GM23338 (cell line): Measurements from ENCODE around the gene CARMIL1. TPM values are rescaled to one million over a fixed set of nuclear protein-coding genes. Genes with fewer than 3 reads are reported as not detected.

Source experiments
- ATAC-seq: fragments of 200-7000 bp; cut with Tn5 transposase; 3 replicates; pipeline ENCODE4 v1.9.1; 2020
- DNase-seq: peaks from one replicate; pipeline ENCODE4 v3.0.0-alpha.2; 2015; ENCODE audit warnings: low spot score
- H2AFZ ChIP-seq: fragments of 200-600 bp; sonication (generic); 2 replicates; pipeline ENCODE4 v1.8.0; 2016; ENCODE audit warnings: antibody characterized with exemption, mild to moderate bottlenecking, moderate library complexity
- H3F3A ChIP-seq: fragments of 200-600 bp; sonication (generic); replicated peaks from 2 replicates; pipeline ENCODE4 v1.8.0; 2017; ENCODE audit warnings: antibody characterized with exemption, mixed run types, low read depth
- H3K27ac ChIP-seq: fragments of 200-600 bp; sonication (generic); 2 replicates; pipeline ENCODE4 v1.6.1; 2016; ENCODE audit warnings: low read depth
- H3K27me3 ChIP-seq: fragments of 200-600 bp; sonication (generic); 2 replicates; pipeline ENCODE4 v1.8.0; 2016; ENCODE audit warnings: mild to moderate bottlenecking, mixed run types, moderate library complexity; ENCODE audit not compliant: insufficient read depth
- H3K36me3 ChIP-seq: fragments of 200-600 bp; sonication (generic); 2 replicates; pipeline ENCODE4 v1.8.0; 2016; ENCODE audit warnings: mild to moderate bottlenecking; ENCODE audit not compliant: insufficient read depth
- H3K4me1 ChIP-seq: fragments of 200-600 bp; sonication (generic); 2 replicates; pipeline ENCODE4 v1.8.0; 2016; ENCODE audit warnings: mild to moderate bottlenecking, moderate library complexity; ENCODE audit not compliant: insufficient read depth
- H3K4me2 ChIP-seq: fragments of 200-600 bp; sonication (generic); 2 replicates; pipeline ENCODE4 v1.7.1; 2017; ENCODE audit warnings: mixed run types
- H3K4me3 ChIP-seq: fragments of 200-600 bp; sonication (generic); 2 replicates; pipeline ENCODE4 v1.6.1; 2016; ENCODE audit warnings: mixed run types
- H3K79me2 ChIP-seq: fragments of 200-600 bp; sonication (generic); replicated peaks from 2 replicates; pipeline ENCODE4 v1.8.0; 2017; ENCODE audit warnings: mild to moderate bottlenecking; ENCODE audit not compliant: insufficient read depth
- H3K9me2 ChIP-seq: fragments of 200-600 bp; sonication (generic); 2 replicates; pipeline ENCODE4 v1.8.0; 2017; ENCODE audit not compliant: insufficient read depth
- H4K20me1 ChIP-seq: fragments of 200-600 bp; sonication (generic); replicated peaks from 2 replicates; pipeline ENCODE4 v1.8.0; 2017; ENCODE audit warnings: mild to moderate bottlenecking; ENCODE audit not compliant: insufficient read depth
- H3K27ac Mint-ChIP-seq: 2 replicates; pipeline ENCODE4 v1.8.0; 2020; ENCODE audit warnings: inconsistent platforms, mild to moderate bottlenecking, moderate library complexity, mixed read lengths
- H3K27me3 Mint-ChIP-seq: 3 replicates; pipeline ENCODE4 v1.8.0; 2022; ENCODE audit warnings: low read depth, mild to moderate bottlenecking, moderate library complexity, mixed read lengths, inconsistent platforms; ENCODE audit not compliant: insufficient read depth, poor library complexity
- H3K36me3 Mint-ChIP-seq: 3 replicates; pipeline ENCODE4 v1.8.0; 2021; ENCODE audit warnings: low read depth, mild to moderate bottlenecking, inconsistent platforms, moderate library complexity, mixed read lengths
- H3K4me1 Mint-ChIP-seq: 3 replicates; pipeline ENCODE4 v1.8.0; 2020; ENCODE audit warnings: mild to moderate bottlenecking, inconsistent platforms, mixed read lengths
- H3K4me3 Mint-ChIP-seq: 3 replicates; pipeline ENCODE4 v1.8.0; 2021; ENCODE audit warnings: moderate library complexity, mild to moderate bottlenecking, inconsistent platforms, mixed read lengths
- H3K9me3 Mint-ChIP-seq: 3 replicates; pipeline ENCODE4 v1.8.0; 2020; ENCODE audit warnings: moderate library complexity, mild to moderate bottlenecking, inconsistent platforms, mixed read lengths
- CREB1 ChIP-seq: fragments of 250-450 bp; sonication (Bioruptor Pico); IDR thresholded peaks from 2 replicates; pipeline ENCODE4 v1.5.0; 2020; ENCODE audit warnings: low read depth, mild to moderate bottlenecking, moderate library complexity
- CTCF ChIP-seq, 2 experiments: fragments of 200-600 bp in 1 of 2; sonication (generic) in 1 of 2; conservative IDR thresholded peaks; 2 replicates each; pipeline versions ENCODE4 v1.5.1 to v1.6.1; 2016 to 2017; ENCODE audit warnings: antibody characterized with exemption in 2 of 2, low read depth in 2 of 2, mild to moderate bottlenecking in 2 of 2, moderate library complexity in 1 of 2
- ETS1 ChIP-seq: IDR thresholded peaks from 2 replicates; pipeline ENCODE4 v1.6.1; 2016; ENCODE audit warnings: antibody characterized with exemption
- EZH2 ChIP-seq: fragments of 200-600 bp; sonication (generic); IDR thresholded peaks from one replicate; pipeline ENCODE4 v1.8.0; 2017; ENCODE audit warnings: antibody characterized with exemption, mild to moderate bottlenecking, low read depth; ENCODE audit not compliant: unreplicated experiment
- EZH2phosphoT487 ChIP-seq: fragments of 200-600 bp; sonication (generic); IDR thresholded peaks from one replicate; pipeline ENCODE4 v1.8.1; 2018; ENCODE audit warnings: antibody characterized with exemption; ENCODE audit not compliant: unreplicated experiment
- JUNB ChIP-seq: IDR thresholded peaks from one replicate; pipeline ENCODE4 v1.6.1; 2016; ENCODE audit warnings: antibody characterized with exemption; ENCODE audit not compliant: unreplicated experiment
- NANOG ChIP-seq: IDR thresholded peaks from 2 replicates; pipeline ENCODE4 v1.6.1; 2016; ENCODE audit warnings: antibody characterized with exemption, borderline replicate concordance
- POLR2AphosphoS5 ChIP-seq: IDR thresholded peaks from 2 replicates; pipeline ENCODE4 v1.6.1; 2016; ENCODE audit warnings: antibody characterized with exemption, low read depth
- REST ChIP-seq: IDR thresholded peaks from one replicate; pipeline ENCODE4 v1.6.1; 2018; ENCODE audit warnings: antibody characterized with exemption; ENCODE audit not compliant: unreplicated experiment
- STAT1 ChIP-seq: IDR thresholded peaks from one replicate; pipeline ENCODE4 v1.6.1; 2016; ENCODE audit warnings: antibody characterized with exemption; ENCODE audit not compliant: unreplicated experiment
- ZNF114 ChIP-seq: fragments of 250-450 bp; sonication (Bioruptor Pico); IDR thresholded peaks from 2 replicates; pipeline ENCODE4 v1.5.0; 2020; ENCODE audit warnings: mild to moderate bottlenecking, moderate library complexity
- ZNF331 ChIP-seq: fragments of 250-450 bp; sonication (Bioruptor Pico); IDR thresholded peaks from 2 replicates; pipeline ENCODE4 v1.5.0; 2020; ENCODE audit warnings: low read depth, mild to moderate bottlenecking, moderate library complexity
- polyA plus RNA-seq: library from polyadenylated mRNA; unstranded; fragments of >200 nt; fragmentation: Nextera tagmentation; extraction: Ambion mirVana; gene quantifications from 2 replicates; pipeline ENCODE4 v1.2.1, GENCODE V29; 2016
- total RNA-seq: library from RNA; depleted of rRNA; stranded (reverse); fragments of >200 nt; shearing (Covaris generic); gene quantifications from 2 replicates; pipeline ENCODE4 v1.2.3, GENCODE V29; 2014
- TF ChIP-seq, protein P1 (sequence below): fragments of 250-450 bp; sonication (Bioruptor Pico); IDR thresholded peaks from 2 replicates; pipeline ENCODE4 v1.5.0; 2020; ENCODE audit warnings: mild to moderate bottlenecking, moderate library complexity

The CARMIL1 gene
- total and polyA plus RNA-seq, 2 experiments from 2014 or later = 43.2 to 66.9 TPM

- no peak overlapping the region for H3K4me3 ChIP-seq
- ATAC-seq (no peak), DNase-seq (no peak)
- Mint-ChIP-seq H3K9me3 (no peaks in the 10 kb centered on the region; the same call in 2 of the 3 replicates), H3K27ac (no peak overlapping the region), H3K36me3 (no peaks in the 10 kb centered on the region), H3K4me1 (peaks cover 34% of the 10 kb centered on the region), H3K4me3 (no peak overlapping the region), H3K27me3 (peaks cover 1% of the 10 kb centered on the region)
- no peaks in the 10 kb centered on the region for H3K79me2 ChIP-seq
- H3K9me2 ChIP-seq = no peaks in the 10 kb centered on the region
- no peaks in the 10 kb centered on the region for H4K20me1 ChIP-seq
- no peaks in the 10 kb centered on the region for H3K27me3 ChIP-seq
- peaks cover 28% of the 10 kb centered on the region for H3K4me1 ChIP-seq
- no peaks in the 10 kb centered on the region for H3K36me3 ChIP-seq
- no peak overlapping the region for H2AFZ ChIP-seq
- TF ChIP-seq EZH2phosphoT487 (no peak), REST (no peak), STAT1 (no peak), NANOG (no peak), EZH2 (no peak), ZNF331 (no peak), ZNF114 (no peak), POLR2AphosphoS5 (no peak), ETS1 (no peak), CREB1 (CRISPR knock-in tag) (no peak), CTCF (conservative IDR thresholded peaks at IDR 0.05; ENCODE audit: low read depth in 2 of 2) (no peak), JUNB (no peak)
- TF ChIP-seq, protein P1, sequence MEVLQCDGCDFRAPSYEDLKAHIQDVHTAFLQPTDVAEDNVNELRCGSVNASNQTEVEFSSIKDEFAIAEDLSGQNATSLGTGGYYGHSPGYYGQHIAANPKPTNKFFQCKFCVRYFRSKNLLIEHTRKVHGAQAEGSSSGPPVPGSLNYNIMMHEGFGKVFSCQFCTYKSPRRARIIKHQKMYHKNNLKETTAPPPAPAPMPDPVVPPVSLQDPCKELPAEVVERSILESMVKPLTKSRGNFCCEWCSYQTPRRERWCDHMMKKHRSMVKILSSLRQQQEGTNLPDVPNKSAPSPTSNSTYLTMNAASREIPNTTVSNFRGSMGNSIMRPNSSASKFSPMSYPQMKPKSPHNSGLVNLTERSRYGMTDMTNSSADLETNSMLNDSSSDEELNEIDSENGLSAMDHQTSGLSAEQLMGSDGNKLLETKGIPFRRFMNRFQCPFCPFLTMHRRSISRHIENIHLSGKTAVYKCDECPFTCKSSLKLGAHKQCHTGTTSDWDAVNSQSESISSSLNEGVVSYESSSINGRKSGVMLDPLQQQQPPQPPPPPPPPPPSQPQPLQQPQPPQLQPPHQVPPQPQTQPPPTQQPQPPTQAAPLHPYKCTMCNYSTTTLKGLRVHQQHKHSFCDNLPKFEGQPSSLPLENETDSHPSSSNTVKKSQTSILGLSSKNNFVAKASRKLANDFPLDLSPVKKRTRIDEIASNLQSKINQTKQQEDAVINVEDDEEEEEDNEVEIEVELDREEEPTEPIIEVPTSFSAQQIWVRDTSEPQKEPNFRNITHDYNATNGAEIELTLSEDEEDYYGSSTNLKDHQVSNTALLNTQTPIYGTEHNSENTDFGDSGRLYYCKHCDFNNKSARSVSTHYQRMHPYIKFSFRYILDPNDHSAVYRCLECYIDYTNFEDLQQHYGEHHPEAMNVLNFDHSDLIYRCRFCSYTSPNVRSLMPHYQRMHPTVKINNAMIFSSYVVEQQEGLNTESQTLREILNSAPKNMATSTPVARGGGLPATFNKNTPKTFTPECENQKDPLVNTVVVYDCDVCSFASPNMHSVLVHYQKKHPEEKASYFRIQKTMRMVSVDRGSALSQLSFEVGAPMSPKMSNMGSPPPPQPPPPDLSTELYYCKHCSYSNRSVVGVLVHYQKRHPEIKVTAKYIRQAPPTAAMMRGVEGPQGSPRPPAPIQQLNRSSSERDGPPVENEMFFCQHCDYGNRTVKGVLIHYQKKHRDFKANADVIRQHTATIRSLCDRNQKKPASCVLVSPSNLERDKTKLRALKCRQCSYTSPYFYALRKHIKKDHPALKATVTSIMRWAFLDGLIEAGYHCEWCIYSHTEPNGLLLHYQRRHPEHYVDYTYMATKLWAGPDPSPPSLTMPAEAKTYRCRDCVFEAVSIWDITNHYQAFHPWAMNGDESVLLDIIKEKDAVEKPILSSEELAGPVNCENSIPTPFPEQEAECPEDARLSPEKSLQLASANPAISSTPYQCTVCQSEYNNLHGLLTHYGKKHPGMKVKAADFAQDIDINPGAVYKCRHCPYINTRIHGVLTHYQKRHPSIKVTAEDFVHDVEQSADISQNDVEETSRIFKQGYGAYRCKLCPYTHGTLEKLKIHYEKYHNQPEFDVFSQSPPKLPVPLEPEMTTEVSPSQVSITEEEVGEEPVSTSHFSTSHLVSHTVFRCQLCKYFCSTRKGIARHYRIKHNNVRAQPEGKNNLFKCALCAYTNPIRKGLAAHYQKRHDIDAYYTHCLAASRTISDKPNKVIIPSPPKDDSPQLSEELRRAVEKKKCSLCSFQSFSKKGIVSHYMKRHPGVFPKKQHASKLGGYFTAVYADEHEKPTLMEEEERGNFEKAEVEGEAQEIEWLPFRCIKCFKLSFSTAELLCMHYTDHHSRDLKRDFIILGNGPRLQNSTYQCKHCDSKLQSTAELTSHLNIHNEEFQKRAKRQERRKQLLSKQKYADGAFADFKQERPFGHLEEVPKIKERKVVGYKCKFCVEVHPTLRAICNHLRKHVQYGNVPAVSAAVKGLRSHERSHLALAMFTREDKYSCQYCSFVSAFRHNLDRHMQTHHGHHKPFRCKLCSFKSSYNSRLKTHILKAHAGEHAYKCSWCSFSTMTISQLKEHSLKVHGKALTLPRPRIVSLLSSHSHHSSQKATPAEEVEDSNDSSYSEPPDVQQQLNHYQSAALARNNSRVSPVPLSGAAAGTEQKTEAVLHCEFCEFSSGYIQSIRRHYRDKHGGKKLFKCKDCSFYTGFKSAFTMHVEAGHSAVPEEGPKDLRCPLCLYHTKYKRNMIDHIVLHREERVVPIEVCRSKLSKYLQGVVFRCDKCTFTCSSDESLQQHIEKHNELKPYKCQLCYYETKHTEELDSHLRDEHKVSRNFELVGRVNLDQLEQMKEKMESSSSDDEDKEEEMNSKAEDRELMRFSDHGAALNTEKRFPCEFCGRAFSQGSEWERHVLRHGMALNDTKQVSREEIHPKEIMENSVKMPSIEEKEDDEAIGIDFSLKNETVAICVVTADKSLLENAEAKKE (CRISPR knock-in tag) = no peak
- no peaks in the 10 kb centered on the region for H3F3A ChIP-seq
- H3K4me2 ChIP-seq = no peak overlapping the region
- H3K27ac ChIP-seq = no peak overlapping the region
Measured at GRCh38 chr6:25465941-25466340, 186.8 kb downstream of the CARMIL1 start.
